WTC11 (cell line): Measurements from ENCODE around the gene NOTCH4. TPM values are rescaled to one million over a fixed set of nuclear protein-coding genes. Genes with fewer than 3 reads are reported as not detected.
A peak's percentile ranks its signal among the peaks of the same experiment; 100 is the strongest.

Experiments
- ATAC-seq: fragments of 200-7000 bp; cut with Tn5 transposase; 2 replicates; pipeline ENCODE4 v1.10.0; 2021; ENCODE audit warnings: mild to moderate bottlenecking, moderate library complexity
- CTCF ChIA-PET: fragments of 300-600 bp; sonication (Branson Sonifier 250); formaldehyde crosslinking; loops from one replicate; lab custom pipeline; 2021; ENCODE audit warnings: antibody characterized with exemption; lab: Charles Lee
- POLR2A ChIA-PET: fragments of 350-600 bp; sonication (Branson Sonifier 250); formaldehyde crosslinking; loops from one replicate; lab custom pipeline; 2021; ENCODE audit warnings: antibody characterized with exemption; lab: Charles Lee
- DNase-seq: peaks from one replicate; pipeline ENCODE4 v3.0.0; 2021; ENCODE audit warnings: low spot score
- H3K27ac Mint-ChIP-seq: 2 replicates; pipeline ENCODE4 v1.8.0; 2021; ENCODE audit warnings: mixed read lengths
- H3K27me3 Mint-ChIP-seq: 2 replicates; pipeline ENCODE4 v1.8.0; 2021; ENCODE audit warnings: low read depth, mild to moderate bottlenecking, moderate library complexity, mixed read lengths
- H3K36me3 Mint-ChIP-seq: 2 replicates; pipeline ENCODE4 v1.8.0; 2021; ENCODE audit warnings: mixed read lengths
- H3K4me1 Mint-ChIP-seq: 2 replicates; pipeline ENCODE4 v1.8.0; 2022; ENCODE audit warnings: mixed read lengths
- H3K4me3 Mint-ChIP-seq: 2 replicates; pipeline ENCODE4 v1.8.0; 2021; ENCODE audit warnings: mild to moderate bottlenecking, moderate library complexity, mixed read lengths
- H3K9me3 Mint-ChIP-seq: 2 replicates; pipeline ENCODE4 v1.8.0; 2021; ENCODE audit warnings: mixed read lengths
- ATF6 ChIP-seq: sonication (generic); formaldehyde crosslinking; IDR thresholded peaks from 2 replicates; pipeline ENCODE4 v1.8.1; 2023; ENCODE audit warnings: mild to moderate bottlenecking, missing genetic modification reagents
- CREB1 ChIP-seq: sonication (generic); formaldehyde crosslinking; IDR thresholded peaks from 2 replicates; pipeline ENCODE4 v1.8.0; 2023; ENCODE audit warnings: mild to moderate bottlenecking, missing genetic modification reagents
- EMX1 ChIP-seq: fragments of 250-450 bp; sonication (Bioruptor Pico); IDR thresholded peaks from 2 replicates; pipeline ENCODE4 v1.8.0; 2021; ENCODE audit warnings: mild to moderate bottlenecking
- GABPB1 ChIP-seq: sonication (generic); formaldehyde crosslinking; IDR thresholded peaks from 2 replicates; pipeline ENCODE4 v1.8.1; 2023; ENCODE audit warnings: mild to moderate bottlenecking, missing genetic modification reagents
- HMGA2 ChIP-seq: fragments of 250-450 bp; sonication (Bioruptor Pico); IDR thresholded peaks from 2 replicates; pipeline ENCODE4 v1.4.0; 2021; ENCODE audit warnings: mild to moderate bottlenecking, moderate library complexity
- NFATC4 ChIP-seq: fragments of 250-450 bp; sonication (Bioruptor Pico); IDR thresholded peaks from 2 replicates; pipeline ENCODE4 v1.9.0; 2021; ENCODE audit warnings: mild to moderate bottlenecking
- SMAD3 ChIP-seq: sonication (generic); formaldehyde crosslinking; IDR thresholded peaks from 2 replicates; pipeline ENCODE4 v1.8.0; 2022; ENCODE audit warnings: missing genetic modification reagents, mild to moderate bottlenecking, borderline replicate concordance
- SMAD4 ChIP-seq: sonication (generic); formaldehyde crosslinking; IDR thresholded peaks from 2 replicates; pipeline ENCODE4 v1.8.0; 2022; ENCODE audit warnings: mild to moderate bottlenecking, missing genetic modification reagents
- SOX15 ChIP-seq: fragments of 250-450 bp; sonication (Bioruptor Pico); IDR thresholded peaks from 2 replicates; pipeline ENCODE4 v1.9.0; 2021; ENCODE audit warnings: mild to moderate bottlenecking
- STAT6 ChIP-seq: sonication (generic); formaldehyde crosslinking; conservative IDR thresholded peaks from 2 replicates; pipeline ENCODE4 v1.8.1; 2023; ENCODE audit warnings: mild to moderate bottlenecking, low read depth, missing genetic modification reagents, moderate library complexity
- USF2 ChIP-seq: sonication (generic); formaldehyde crosslinking; IDR thresholded peaks from 2 replicates; pipeline ENCODE4 v1.8.1; 2023; ENCODE audit warnings: mild to moderate bottlenecking, missing genetic modification reagents, moderate library complexity
- ZBTB43 ChIP-seq: sonication (generic); formaldehyde crosslinking; IDR thresholded peaks from 2 replicates; pipeline ENCODE4 v1.8.1; 2023; ENCODE audit warnings: mild to moderate bottlenecking, missing genetic modification reagents
- ZNF138 ChIP-seq: sonication (generic); formaldehyde crosslinking; conservative IDR thresholded peaks from 2 replicates; pipeline ENCODE4 v1.8.1; 2022; ENCODE audit warnings: mild to moderate bottlenecking, moderate library complexity, missing genetic modification reagents
- ZNF232 ChIP-seq: sonication (generic); formaldehyde crosslinking; IDR thresholded peaks from 2 replicates; pipeline ENCODE4 v1.8.0; 2022; ENCODE audit warnings: mild to moderate bottlenecking, missing genetic modification reagents
- ZSCAN18 ChIP-seq: fragments of 250-450 bp; sonication (Bioruptor Pico); IDR thresholded peaks from 2 replicates; pipeline ENCODE4 v2.1.2; 2022; ENCODE audit warnings: mild to moderate bottlenecking, moderate library complexity
- total RNA-seq: library from RNA; stranded (reverse); gene quantifications from 3 replicates; pipeline ENCODE4 v1.2.3, GENCODE V29; 2021
- TF ChIP-seq, protein P1 (sequence below): fragments of 250-450 bp; sonication (Bioruptor Pico); IDR thresholded peaks from 2 replicates; pipeline ENCODE4 v1.9.0; 2021; ENCODE audit warnings: mild to moderate bottlenecking, borderline replicate concordance
- TF ChIP-seq, protein P2 (sequence below): sonication (generic); formaldehyde crosslinking; IDR thresholded peaks from 2 replicates; pipeline ENCODE4 v1.8.1; 2023; ENCODE audit warnings: mild to moderate bottlenecking, missing genetic modification reagents, borderline replicate concordance

NOTCH4 gene
- total RNA-seq, 1 experiment from 2014 or later = 2.6 TPM

DNA sequence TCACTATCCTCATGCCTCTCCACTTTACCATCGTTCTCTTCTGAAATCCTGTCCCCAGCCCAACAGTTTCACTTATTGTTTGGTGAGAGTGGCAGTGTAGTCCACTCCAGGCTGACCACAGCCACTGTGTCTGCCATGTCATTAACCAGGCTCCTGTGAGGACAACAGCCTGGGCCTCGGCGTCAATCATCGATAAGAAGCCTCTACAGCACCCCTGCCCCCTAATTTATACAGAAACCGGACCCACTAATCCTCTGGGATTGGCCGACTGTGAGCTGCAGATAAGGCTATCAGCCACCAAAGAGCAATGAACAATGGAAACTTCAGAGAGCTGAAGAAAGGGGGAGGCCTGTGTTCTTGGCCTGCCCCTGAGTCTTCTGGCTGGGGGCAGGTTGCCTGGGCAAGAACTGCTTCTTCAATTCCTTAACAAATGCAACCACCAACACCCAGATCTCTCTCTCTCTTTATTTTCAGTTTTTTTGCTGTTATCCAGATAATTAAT is 56.1 kb downstream of the NOTCH4 start (continued):
- TF ChIP-seq, protein P1, sequence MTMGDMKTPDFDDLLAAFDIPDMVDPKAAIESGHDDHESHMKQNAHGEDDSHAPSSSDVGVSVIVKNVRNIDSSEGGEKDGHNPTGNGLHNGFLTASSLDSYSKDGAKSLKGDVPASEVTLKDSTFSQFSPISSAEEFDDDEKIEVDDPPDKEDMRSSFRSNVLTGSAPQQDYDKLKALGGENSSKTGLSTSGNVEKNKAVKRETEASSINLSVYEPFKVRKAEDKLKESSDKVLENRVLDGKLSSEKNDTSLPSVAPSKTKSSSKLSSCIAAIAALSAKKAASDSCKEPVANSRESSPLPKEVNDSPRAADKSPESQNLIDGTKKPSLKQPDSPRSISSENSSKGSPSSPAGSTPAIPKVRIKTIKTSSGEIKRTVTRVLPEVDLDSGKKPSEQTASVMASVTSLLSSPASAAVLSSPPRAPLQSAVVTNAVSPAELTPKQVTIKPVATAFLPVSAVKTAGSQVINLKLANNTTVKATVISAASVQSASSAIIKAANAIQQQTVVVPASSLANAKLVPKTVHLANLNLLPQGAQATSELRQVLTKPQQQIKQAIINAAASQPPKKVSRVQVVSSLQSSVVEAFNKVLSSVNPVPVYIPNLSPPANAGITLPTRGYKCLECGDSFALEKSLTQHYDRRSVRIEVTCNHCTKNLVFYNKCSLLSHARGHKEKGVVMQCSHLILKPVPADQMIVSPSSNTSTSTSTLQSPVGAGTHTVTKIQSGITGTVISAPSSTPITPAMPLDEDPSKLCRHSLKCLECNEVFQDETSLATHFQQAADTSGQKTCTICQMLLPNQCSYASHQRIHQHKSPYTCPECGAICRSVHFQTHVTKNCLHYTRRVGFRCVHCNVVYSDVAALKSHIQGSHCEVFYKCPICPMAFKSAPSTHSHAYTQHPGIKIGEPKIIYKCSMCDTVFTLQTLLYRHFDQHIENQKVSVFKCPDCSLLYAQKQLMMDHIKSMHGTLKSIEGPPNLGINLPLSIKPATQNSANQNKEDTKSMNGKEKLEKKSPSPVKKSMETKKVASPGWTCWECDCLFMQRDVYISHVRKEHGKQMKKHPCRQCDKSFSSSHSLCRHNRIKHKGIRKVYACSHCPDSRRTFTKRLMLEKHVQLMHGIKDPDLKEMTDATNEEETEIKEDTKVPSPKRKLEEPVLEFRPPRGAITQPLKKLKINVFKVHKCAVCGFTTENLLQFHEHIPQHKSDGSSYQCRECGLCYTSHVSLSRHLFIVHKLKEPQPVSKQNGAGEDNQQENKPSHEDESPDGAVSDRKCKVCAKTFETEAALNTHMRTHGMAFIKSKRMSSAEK (CRISPR knock-in tag) = no peak
- no peak for TF ChIP-seq ZNF138 (CRISPR knock-in tag)
- TF ChIP-seq ZSCAN18 (CRISPR knock-in tag) = no peak
- TF ChIP-seq, protein P2, sequence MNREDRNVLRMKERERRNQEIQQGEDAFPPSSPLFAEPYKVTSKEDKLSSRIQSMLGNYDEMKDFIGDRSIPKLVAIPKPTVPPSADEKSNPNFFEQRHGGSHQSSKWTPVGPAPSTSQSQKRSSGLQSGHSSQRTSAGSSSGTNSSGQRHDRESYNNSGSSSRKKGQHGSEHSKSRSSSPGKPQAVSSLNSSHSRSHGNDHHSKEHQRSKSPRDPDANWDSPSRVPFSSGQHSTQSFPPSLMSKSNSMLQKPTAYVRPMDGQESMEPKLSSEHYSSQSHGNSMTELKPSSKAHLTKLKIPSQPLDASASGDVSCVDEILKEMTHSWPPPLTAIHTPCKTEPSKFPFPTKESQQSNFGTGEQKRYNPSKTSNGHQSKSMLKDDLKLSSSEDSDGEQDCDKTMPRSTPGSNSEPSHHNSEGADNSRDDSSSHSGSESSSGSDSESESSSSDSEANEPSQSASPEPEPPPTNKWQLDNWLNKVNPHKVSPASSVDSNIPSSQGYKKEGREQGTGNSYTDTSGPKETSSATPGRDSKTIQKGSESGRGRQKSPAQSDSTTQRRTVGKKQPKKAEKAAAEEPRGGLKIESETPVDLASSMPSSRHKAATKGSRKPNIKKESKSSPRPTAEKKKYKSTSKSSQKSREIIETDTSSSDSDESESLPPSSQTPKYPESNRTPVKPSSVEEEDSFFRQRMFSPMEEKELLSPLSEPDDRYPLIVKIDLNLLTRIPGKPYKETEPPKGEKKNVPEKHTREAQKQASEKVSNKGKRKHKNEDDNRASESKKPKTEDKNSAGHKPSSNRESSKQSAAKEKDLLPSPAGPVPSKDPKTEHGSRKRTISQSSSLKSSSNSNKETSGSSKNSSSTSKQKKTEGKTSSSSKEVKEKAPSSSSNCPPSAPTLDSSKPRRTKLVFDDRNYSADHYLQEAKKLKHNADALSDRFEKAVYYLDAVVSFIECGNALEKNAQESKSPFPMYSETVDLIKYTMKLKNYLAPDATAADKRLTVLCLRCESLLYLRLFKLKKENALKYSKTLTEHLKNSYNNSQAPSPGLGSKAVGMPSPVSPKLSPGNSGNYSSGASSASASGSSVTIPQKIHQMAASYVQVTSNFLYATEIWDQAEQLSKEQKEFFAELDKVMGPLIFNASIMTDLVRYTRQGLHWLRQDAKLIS (CRISPR knock-in tag) = no peak
- TF ChIP-seq ZBTB43 (CRISPR knock-in tag) = no peak
- no peak for TF ChIP-seq NFATC4 (CRISPR knock-in tag)
- no peak for TF ChIP-seq EMX1 (CRISPR knock-in tag)
- TF ChIP-seq CREB1 (CRISPR knock-in tag) = no peak
- no peak for TF ChIP-seq HMGA2

DNA sequence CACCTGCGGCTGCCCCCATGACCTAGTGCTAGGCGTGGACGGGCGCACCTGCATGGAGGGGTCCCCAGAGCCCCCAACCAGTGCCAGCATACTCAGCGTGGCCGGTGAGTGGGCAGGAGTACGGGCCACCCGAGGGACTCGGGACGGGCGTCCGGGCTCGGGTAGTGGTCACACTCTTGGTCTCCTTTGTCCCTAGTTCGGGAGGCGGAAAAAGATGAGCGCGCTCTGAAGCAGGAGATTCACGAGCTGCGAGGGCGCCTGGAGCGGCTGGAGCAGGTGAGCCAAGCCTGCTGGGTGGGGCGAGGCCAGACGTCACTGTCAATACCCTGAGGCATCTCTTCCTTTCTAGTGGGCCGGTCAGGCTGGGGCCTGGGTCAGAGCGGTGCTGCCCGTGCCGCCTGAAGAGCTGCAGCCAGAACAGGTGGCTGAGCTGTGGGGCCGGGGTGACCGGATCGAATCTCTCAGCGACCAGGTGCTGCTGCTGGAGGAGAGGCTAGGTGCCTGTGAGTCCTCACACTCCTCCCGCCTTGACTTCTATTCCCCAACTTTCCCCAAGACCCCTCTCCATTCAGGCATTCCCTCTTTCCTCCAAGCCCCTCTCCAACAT is 56.6 kb downstream of the NOTCH4 start:
- H3K9me3 Mint-ChIP-seq = no peaks in the 10 kb centered on the region
- ATAC-seq = peak; percentile 8
- peak overlapping the region; percentile 63 for H3K27ac Mint-ChIP-seq
- H3K27me3 Mint-ChIP-seq = no peaks in the 10 kb centered on the region
- H3K4me1 Mint-ChIP-seq = peaks cover 11% of the 10 kb centered on the region
- no peak overlapping the region for H3K4me3 Mint-ChIP-seq
- ChIA-PET POLR2A (interaction anchor here (1.0 to 3.1 kb wide), 2 partner anchors 10 to 28 kb away, joined by 3 to 15 read pairs; no protein-coding TSS in a partner anchor), CTCF (interaction anchor here (0.5 to 5.1 kb wide), 14 partner anchors 9 to 119 kb away, joined by 3 to 47 read pairs (median 7); partner anchors contain the start of genes AGPAT1, ATF6B, FKBPL and GPSM3)
- H3K36me3 Mint-ChIP-seq = peaks cover 41% of the 10 kb centered on the region
- no peak for DNase-seq
- TF ChIP-seq ZBTB43 (CRISPR knock-in tag) (no peak), ZNF232 (CRISPR knock-in tag) (no peak), SMAD3 (no peak), SMAD4 (CRISPR knock-in tag) (no peak), ATF6 (CRISPR knock-in tag) (no peak), GABPB1 (CRISPR knock-in tag) (no peak), SOX15 (CRISPR knock-in tag) (no peak), STAT6 (no peak), USF2 (CRISPR knock-in tag) (no peak)
